Adrenal gland (tissue), 5 donors: ENCODE results near the gene SLC35D2.

ENCODE experiments used
- POLR2A ChIP-seq, 2 donors: fragments of 450-650 bp; IDR thresholded peaks; one replicate each; pipeline ENCODE4 v1.6.1; 2017; ENCODE audit warnings: antibody characterized with exemption in 2 of 2, mild to moderate bottlenecking in 2 of 2, moderate library complexity in 1 of 2
- TF ChIP-seq, protein P1 (sequence below), 6 experiments: fragments of 450-650 bp in 4 of 6; fragments of 200-600 bp in 2 of 6; sonication (generic) in 1 of 6; IDR thresholded peaks; 1 replicate in 5 of 6; 2 replicates in 1 of 6; pipeline versions ENCODE4 v1.5.1 to v1.8.0; 2016 to 2021; ENCODE audit warnings: antibody characterized with exemption in 6 of 6, mild to moderate bottlenecking in 2 of 6, moderate library complexity in 1 of 6
- donor health status: DM: no; HTN: no; CAD: no.

DNA sequence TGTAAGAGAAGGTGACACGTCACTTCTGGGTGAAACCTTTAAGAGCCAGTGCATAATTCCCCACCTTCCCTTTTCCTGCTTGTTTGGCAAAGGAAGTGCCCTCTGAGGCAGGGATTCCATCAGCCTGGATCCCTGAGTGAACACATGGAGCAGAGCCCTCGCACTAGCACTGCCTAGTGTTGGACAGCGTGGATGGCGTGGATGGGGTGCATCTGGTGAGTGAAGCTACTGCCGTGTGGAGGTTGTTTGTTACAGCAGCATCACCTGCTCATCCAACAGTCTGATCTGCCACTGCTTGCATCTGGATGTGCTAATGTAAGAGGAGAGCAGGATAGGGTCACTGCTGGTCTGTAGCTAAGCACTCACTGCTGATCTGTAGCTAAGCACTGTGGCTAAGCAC, 35.2 kb downstream of the SLC35D2 start:
- TF ChIP-seq, protein P1, sequence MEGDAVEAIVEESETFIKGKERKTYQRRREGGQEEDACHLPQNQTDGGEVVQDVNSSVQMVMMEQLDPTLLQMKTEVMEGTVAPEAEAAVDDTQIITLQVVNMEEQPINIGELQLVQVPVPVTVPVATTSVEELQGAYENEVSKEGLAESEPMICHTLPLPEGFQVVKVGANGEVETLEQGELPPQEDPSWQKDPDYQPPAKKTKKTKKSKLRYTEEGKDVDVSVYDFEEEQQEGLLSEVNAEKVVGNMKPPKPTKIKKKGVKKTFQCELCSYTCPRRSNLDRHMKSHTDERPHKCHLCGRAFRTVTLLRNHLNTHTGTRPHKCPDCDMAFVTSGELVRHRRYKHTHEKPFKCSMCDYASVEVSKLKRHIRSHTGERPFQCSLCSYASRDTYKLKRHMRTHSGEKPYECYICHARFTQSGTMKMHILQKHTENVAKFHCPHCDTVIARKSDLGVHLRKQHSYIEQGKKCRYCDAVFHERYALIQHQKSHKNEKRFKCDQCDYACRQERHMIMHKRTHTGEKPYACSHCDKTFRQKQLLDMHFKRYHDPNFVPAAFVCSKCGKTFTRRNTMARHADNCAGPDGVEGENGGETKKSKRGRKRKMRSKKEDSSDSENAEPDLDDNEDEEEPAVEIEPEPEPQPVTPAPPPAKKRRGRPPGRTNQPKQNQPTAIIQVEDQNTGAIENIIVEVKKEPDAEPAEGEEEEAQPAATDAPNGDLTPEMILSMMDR (IDR thresholded peaks at IDR 0.05), result no peak
- no peak for TF ChIP-seq POLR2A (IDR thresholded peaks at IDR 0.05)
